Measurements from ENCODE around the gene IDH3G. TPM values are rescaled to one million over a fixed set of nuclear protein-coding genes. Genes with fewer than 3 reads are reported as not detected.

Gene IDH3G
- total RNA-seq, 2 experiments from 2014 or later: 51.8 to 52.5 TPM

GRCh38 chrX:153794897-153795816 lies 982 bp upstream of the IDH3G start:
- Histone ChIP-seq H3K9me3 (ENCODE audit: low read length) (no peaks in the 10 kb centered on the region), H3K9me2 (ENCODE audit: insufficient read depth, low read length) (no peaks in the 10 kb centered on the region), H3K4me1 (ENCODE audit: insufficient read depth, low read length, poor library complexity, severe bottlenecking) (peaks cover 14% of the 10 kb centered on the region), H2AFZ (ENCODE audit: low read length) (peak overlapping the region; percentile 39; the same call in 1 of the 2 replicates), H3K79me2 (ENCODE audit: insufficient read depth, low read depth, low read length) (peaks cover 32% of the 10 kb centered on the region), H3K27ac (ENCODE audit: low read depth, low read length, poor library complexity, severe bottlenecking) (peak overlapping the region; percentile 59), H3K4me3 (ENCODE audit: low read depth, low read length, poor library complexity, severe bottlenecking) (peak overlapping the region; percentile 100), H3K4me2 (ENCODE audit: low read length) (peak overlapping the region; percentile 90), H4K20me1 (ENCODE audit: insufficient read depth, low read length) (no peaks in the 10 kb centered on the region), H3K36me3 (ENCODE audit: insufficient read depth, low read length) (peaks cover 43% of the 10 kb centered on the region)
- TSS peak; percentile 85 for BruUV-seq (replicated peaks)
- intact Hi-C loops (cut with micrococcal nuclease; ENCODE audit: unreplicated experiment): loop anchor here (1.0 to 5.0 kb wide), 2 partner anchors 130 to 172 kb away; no protein-coding TSS in a partner anchor
- ChIA-PET CTCF (ENCODE audit: unreplicated experiment) (no interaction called here), POLR2A (interaction anchor here (1.1 to 1.2 kb wide), 2 partner anchors 127 to 130 kb away, joined by 3 to 4 read pairs; no protein-coding TSS in a partner anchor)
- no peak for TF ChIP-seq EZH2phosphoT487 (IDR thresholded peaks at IDR 0.05; ENCODE audit: borderline replicate concordance, low read depth, low read length)
- TF ChIP-seq, protein P1, sequence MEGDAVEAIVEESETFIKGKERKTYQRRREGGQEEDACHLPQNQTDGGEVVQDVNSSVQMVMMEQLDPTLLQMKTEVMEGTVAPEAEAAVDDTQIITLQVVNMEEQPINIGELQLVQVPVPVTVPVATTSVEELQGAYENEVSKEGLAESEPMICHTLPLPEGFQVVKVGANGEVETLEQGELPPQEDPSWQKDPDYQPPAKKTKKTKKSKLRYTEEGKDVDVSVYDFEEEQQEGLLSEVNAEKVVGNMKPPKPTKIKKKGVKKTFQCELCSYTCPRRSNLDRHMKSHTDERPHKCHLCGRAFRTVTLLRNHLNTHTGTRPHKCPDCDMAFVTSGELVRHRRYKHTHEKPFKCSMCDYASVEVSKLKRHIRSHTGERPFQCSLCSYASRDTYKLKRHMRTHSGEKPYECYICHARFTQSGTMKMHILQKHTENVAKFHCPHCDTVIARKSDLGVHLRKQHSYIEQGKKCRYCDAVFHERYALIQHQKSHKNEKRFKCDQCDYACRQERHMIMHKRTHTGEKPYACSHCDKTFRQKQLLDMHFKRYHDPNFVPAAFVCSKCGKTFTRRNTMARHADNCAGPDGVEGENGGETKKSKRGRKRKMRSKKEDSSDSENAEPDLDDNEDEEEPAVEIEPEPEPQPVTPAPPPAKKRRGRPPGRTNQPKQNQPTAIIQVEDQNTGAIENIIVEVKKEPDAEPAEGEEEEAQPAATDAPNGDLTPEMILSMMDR (conservative IDR thresholded peaks at IDR 0.05; ENCODE audit: low read length): no peak
- peak; percentile 14 for DNase-seq (ENCODE audit: low spot score)

DNA sequence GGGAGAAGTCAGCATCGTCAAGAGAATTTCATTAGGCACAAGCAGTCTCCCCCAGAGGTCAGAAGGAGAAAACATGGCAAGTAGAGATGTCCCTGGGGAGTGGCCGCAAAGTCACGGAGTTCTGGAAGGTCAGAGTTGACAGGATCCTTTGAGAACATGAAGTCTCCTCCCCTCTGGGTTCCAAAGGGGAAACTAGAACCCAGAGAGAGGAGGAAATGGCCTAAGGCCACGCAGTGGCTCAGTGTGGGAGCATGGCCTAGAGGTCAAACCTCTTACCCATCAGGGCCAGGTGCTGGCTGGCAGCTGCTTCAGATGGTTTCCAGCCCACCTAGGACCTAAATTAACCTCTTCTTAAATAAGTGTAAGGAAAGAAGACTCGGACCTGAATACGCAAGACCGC lies 884 bp downstream of the IDH3G start:
- Histone ChIP-seq H3K79me2 (ENCODE audit: insufficient read depth, low read depth, low read length) (peaks cover 32% of the 10 kb centered on the region), H3K4me2 (ENCODE audit: low read length) (peak overlapping the region; percentile 97), H2AFZ (ENCODE audit: low read length) (peak overlapping the region; percentile 75; the same call in 1 of the 2 replicates), H3K9me2 (ENCODE audit: insufficient read depth, low read length) (no peaks in the 10 kb centered on the region), H4K20me1 (ENCODE audit: insufficient read depth, low read length) (no peaks in the 10 kb centered on the region), H3K4me1 (ENCODE audit: insufficient read depth, low read length, poor library complexity, severe bottlenecking) (peaks cover 14% of the 10 kb centered on the region), H3K9me3 (ENCODE audit: low read length) (no peaks in the 10 kb centered on the region), H3K27ac (ENCODE audit: low read depth, low read length, poor library complexity, severe bottlenecking) (peak overlapping the region; percentile 66), H3K36me3 (ENCODE audit: insufficient read depth, low read length) (peaks cover 31% of the 10 kb centered on the region), H3K4me3 (ENCODE audit: low read depth, low read length, poor library complexity, severe bottlenecking) (peak overlapping the region; percentile 100)
- no peak for DNase-seq (ENCODE audit: low spot score)
- intact Hi-C loops (cut with micrococcal nuclease; ENCODE audit: unreplicated experiment): loop anchor here (5.0 kb wide), 1 partner anchor 174 kb away; no protein-coding TSS in a partner anchor
- ChIA-PET CTCF (ENCODE audit: unreplicated experiment) (no interaction called here), POLR2A (interaction anchor here (0.7 kb wide), 1 partner anchor 110 kb away, joined by 3 read pairs; no protein-coding TSS in a partner anchor)
- TF ChIP-seq, protein P1 (conservative IDR thresholded peaks at IDR 0.05; ENCODE audit: low read length): no peak
- no peak for TF ChIP-seq EZH2phosphoT487 (IDR thresholded peaks at IDR 0.05; ENCODE audit: borderline replicate concordance, low read depth, low read length)
- BruUV-seq (replicated peaks): TSS peak; percentile 78
